ENCODE measurements around the gene CLASP1. TPM values are rescaled to one million over a fixed set of nuclear protein-coding genes. Genes with fewer than 3 reads are reported as not detected.
A peak's percentile ranks its signal among the peaks of the same experiment; 100 is the strongest.
"Not testable (repeated sequence)": the region's sequence is repeated elsewhere in the genome, so short reads cannot be mapped to it uniquely, and the experiment has no call there.

Gene CLASP1
- polyA plus RNA-seq, 1 donor from 2014 or later, result 16.0 TPM

- no peak overlapping the region for H3K27ac Mint-ChIP-seq
- H3K4me1 Mint-ChIP-seq, result peaks cover 0 to 1% (median 0%) of the 10 kb centered on the region in 3 donors
- peaks cover 4% of the 10 kb centered on the region for H3K36me3 Mint-ChIP-seq
- H3K9me3 Mint-ChIP-seq, result no peaks in the 10 kb centered on the region
- no peaks in the 10 kb centered on the region for H3K27me3 Mint-ChIP-seq
- H3K4me3 Mint-ChIP-seq, result no peak overlapping the region
These were observed 313.7 kb downstream of the CLASP1 start for GRCh38 chr2:121335294-121336290.

GRCh38 chr2:121334581-121335293 is 314.5 kb downstream of the CLASP1 start:
- Mint-ChIP-seq H3K36me3 (peaks cover 2% of the 10 kb centered on the region), H3K4me1 (peaks cover 0 to 1% (median 0%) of the 10 kb centered on the region in 3 donors), H3K27ac (no peak overlapping the region), H3K4me3 (no peak overlapping the region), H3K9me3 (no peaks in the 10 kb centered on the region), H3K27me3 (no peaks in the 10 kb centered on the region)

GRCh38 chr2:121333834-121334558 is 315.3 kb downstream of the CLASP1 start:
- Mint-ChIP-seq H3K9me3 (no peaks in the 10 kb centered on the region), H3K27me3 (peaks cover 4% of the 10 kb centered on the region), H3K4me1 (peaks cover 0 to 1% (median 0%) of the 10 kb centered on the region in 3 donors), H3K4me3 (no peak overlapping the region), H3K36me3 (peaks cover 2% of the 10 kb centered on the region), H3K27ac (no peak overlapping the region)

GRCh38 chr2:121333231-121333630 is 316.0 kb downstream of the CLASP1 start:
- Mint-ChIP-seq H3K4me3 (no peak overlapping the region), H3K36me3 (no peaks in the 10 kb centered on the region), H3K27me3 (peaks cover 4% of the 10 kb centered on the region), H3K27ac (no peak overlapping the region), H3K9me3 (no peaks in the 10 kb centered on the region), H3K4me1 (peaks cover 0 to 1% (median 0%) of the 10 kb centered on the region in 3 donors)

GRCh38 chr2:121331324-121331723 is 317.9 kb downstream of the CLASP1 start:
- H3K36me3 Mint-ChIP-seq, H3K4me1 Mint-ChIP-seq, H3K4me3 Mint-ChIP-seq, H3K27me3 Mint-ChIP-seq, H3K9me3 Mint-ChIP-seq, H3K27ac Mint-ChIP-seq: not testable (repeated sequence)

GRCh38 chr2:121330921-121331320 is 318.3 kb downstream of the CLASP1 start:
- H3K4me1 Mint-ChIP-seq, result peaks cover 0 to 1% (median 0%) of the 10 kb centered on the region in 3 donors
- peaks cover 4% of the 10 kb centered on the region for H3K27me3 Mint-ChIP-seq
- H3K27ac Mint-ChIP-seq, result no peak overlapping the region

GRCh38 chr2:121329786-121330185 is 319.5 kb downstream of the CLASP1 start:
- Mint-ChIP-seq H3K4me1 (peaks cover 0 to 1% (median 0%) of the 10 kb centered on the region in 3 donors), H3K9me3 (peaks cover 0 to 1% (median 0%) of the 10 kb centered on the region in 3 donors), H3K27me3 (peaks cover 8% of the 10 kb centered on the region), H3K36me3 (peaks cover 2% of the 10 kb centered on the region), H3K27ac (no peak overlapping the region), H3K4me3 (no peak overlapping the region)

More at GRCh38 chr2:121330921-121331320, 318.3 kb downstream of the CLASP1 start:
- H3K9me3 Mint-ChIP-seq, result peaks cover 0 to 1% (median 0%) of the 10 kb centered on the region in 3 donors
- H3K4me3 Mint-ChIP-seq, result no peak overlapping the region
- peaks cover 2% of the 10 kb centered on the region for H3K36me3 Mint-ChIP-seq

- H3K9me3 Mint-ChIP-seq, result peaks cover 0 to 1% (median 0%) of the 10 kb centered on the region in 3 donors
These were observed 322.6 kb downstream of the CLASP1 start for GRCh38 chr2:121326628-121327027.

GRCh38 chr2:121324601-121325000 is 324.7 kb downstream of the CLASP1 start:
- Mint-ChIP-seq H3K4me1 (no peaks in the 10 kb centered on the region), H3K36me3 (peaks cover 2% of the 10 kb centered on the region), H3K27me3 (peaks cover 11% of the 10 kb centered on the region), H3K9me3 (peaks cover 0 to 1% (median 0%) of the 10 kb centered on the region in 3 donors), H3K4me3 (no peak overlapping the region), H3K27ac (no peak overlapping the region)

More at GRCh38 chr2:121326628-121327027, 322.6 kb downstream of the CLASP1 start:
- Mint-ChIP-seq H3K4me1 (no peaks in the 10 kb centered on the region), H3K36me3 (peaks cover 2% of the 10 kb centered on the region), H3K27me3 (peaks cover 8% of the 10 kb centered on the region), H3K4me3 (no peak overlapping the region), H3K27ac (peak overlapping the region in 1 of 3 donors; percentile 53)

GRCh38 chr2:121321476-121321875 is 327.8 kb downstream of the CLASP1 start:
- H3K27ac Mint-ChIP-seq, result no peak overlapping the region
- peaks cover 2% of the 10 kb centered on the region for H3K36me3 Mint-ChIP-seq
- H3K4me1 Mint-ChIP-seq, result no peaks in the 10 kb centered on the region
- peak overlapping the region in 1 of 4 donors; percentile 65 for H3K4me3 Mint-ChIP-seq
- H3K27me3 Mint-ChIP-seq, result peaks cover 7% of the 10 kb centered on the region
- no peaks in the 10 kb centered on the region for H3K9me3 Mint-ChIP-seq

GRCh38 chr2:121319941-121320340 is 329.3 kb downstream of the CLASP1 start:
- peaks cover 3% of the 10 kb centered on the region for H3K27me3 Mint-ChIP-seq
- no peak overlapping the region for H3K4me3 Mint-ChIP-seq
- no peaks in the 10 kb centered on the region for H3K9me3 Mint-ChIP-seq
- H3K27ac Mint-ChIP-seq, result no peak overlapping the region
- H3K4me1 Mint-ChIP-seq, result no peaks in the 10 kb centered on the region
- no peaks in the 10 kb centered on the region for H3K36me3 Mint-ChIP-seq

GRCh38 chr2:121316986-121317385 is 332.3 kb downstream of the CLASP1 start:
- Mint-ChIP-seq H3K27ac (no peak overlapping the region), H3K4me1 (no peaks in the 10 kb centered on the region), H3K27me3 (peaks cover 3% of the 10 kb centered on the region), H3K9me3 (peaks cover 0 to 1% (median 0%) of the 10 kb centered on the region in 3 donors), H3K4me3 (no peak overlapping the region), H3K36me3 (peaks cover 2% of the 10 kb centered on the region)

GRCh38 chr2:121313701-121314100 is 335.6 kb downstream of the CLASP1 start:
- H3K4me1 Mint-ChIP-seq, H3K27me3 Mint-ChIP-seq, H3K36me3 Mint-ChIP-seq, H3K9me3 Mint-ChIP-seq, H3K27ac Mint-ChIP-seq, H3K4me3 Mint-ChIP-seq: not testable (repeated sequence)

- Mint-ChIP-seq H3K27me3 (peaks cover 18% of the 10 kb centered on the region), H3K36me3 (peaks cover 1% of the 10 kb centered on the region), H3K4me3 (peak overlapping the region in 1 of 4 donors; percentile 29), H3K4me1 (no peaks in the 10 kb centered on the region), H3K9me3 (peaks cover 1 to 11% (median 3%) of the 10 kb centered on the region in 3 donors), H3K27ac (no peak overlapping the region)
These were observed 339.5 kb downstream of the CLASP1 start for GRCh38 chr2:121309801-121310200.
